Left lung (tissue), 10 donors: ENCODE results near the gene SDK1. TPM values are rescaled to one million over a fixed set of nuclear protein-coding genes. Genes with fewer than 3 reads are reported as not detected.
A peak's percentile ranks its signal among the peaks of the same experiment; 100 is the strongest.

ENCODE experiments used
- ATAC-seq: fragments of 200-7000 bp; cut with Tn5 transposase; one replicate; pipeline ENCODE4 v1.9.1; 2020; ENCODE audit warnings: moderate library complexity
- DNase-seq, 4 donors: peaks; one replicate each; pipeline ENCODE4 v3.0.0-alpha.2; 2013 to 2020
- H3K27ac ChIP-seq, 2 donors: fragments of 200-600 bp; sonication (generic) in 1 of 2; one replicate each; pipeline versions ENCODE4 v1.5.0 to v1.8.0; 2020 to 2021
- H3K27me3 ChIP-seq, 2 donors: fragments of 200-600 bp; sonication (generic) in 1 of 2; one replicate each; pipeline versions ENCODE4 v1.5.0 to v1.8.0; 2020 to 2021
- H3K36me3 ChIP-seq, 2 donors: fragments of 200-600 bp; sonication (generic) in 1 of 2; one replicate each; pipeline versions ENCODE4 v1.5.0 to v1.8.0; 2020 to 2021
- H3K4me1 ChIP-seq, 2 donors: fragments of 200-600 bp; one replicate each; pipeline ENCODE4 v1.8.0; 2021
- H3K4me3 ChIP-seq, 2 donors: fragments of 200-600 bp; sonication (generic) in 1 of 2; one replicate each; pipeline versions ENCODE4 v1.5.0 to v1.8.0; 2020 to 2021; ENCODE audit warnings: mild to moderate bottlenecking in 1 of 2
- H3K9me3 ChIP-seq, 2 donors: fragments of 200-600 bp; sonication (generic) in 1 of 2; one replicate each; pipeline versions ENCODE4 v1.5.0 to v1.8.0; 2020 to 2021
- CTCF ChIP-seq, 2 donors: fragments of 200-600 bp; sonication (generic) in 1 of 2; IDR thresholded peaks; one replicate each; pipeline versions ENCODE4 v1.5.0 to v1.8.0; 2021; ENCODE audit warnings: antibody characterized with exemption in 2 of 2
- intact Hi-C, 2 donors: fragments of 100-400 bp; cut with DNase I; formaldehyde crosslinking; loops; one replicate each; pipeline versions ENCODE4 v1.11.2 to v1.14.2; 2022
- polyA plus RNA-seq, 6 donors: library from polyadenylated mRNA; unstranded; fragments of 120-200 nt; gene quantifications; one replicate each; pipeline ENCODE4 v1.2.1, GENCODE V29; 2013; ENCODE audit not compliant: insufficient read length in 6 of 6
- total RNA-seq, 2 donors: library from RNA; stranded (reverse); fragmentation: NEBNext Ultra II Directional; extraction: Animal tissue kit (Norgen Biotek cat#: 25700); gene quantifications; one replicate each; pipeline ENCODE4 v1.2.1, GENCODE V29; 2021
- donor health status: DM: no; HTN: yes; CAD: no.
- donor health status: DM: no; HTN: no; CAD: no.

SDK1 gene
- total and polyA plus RNA-seq, 8 donors: 5.5 to 17.6 (median 13.0) TPM

DNA sequence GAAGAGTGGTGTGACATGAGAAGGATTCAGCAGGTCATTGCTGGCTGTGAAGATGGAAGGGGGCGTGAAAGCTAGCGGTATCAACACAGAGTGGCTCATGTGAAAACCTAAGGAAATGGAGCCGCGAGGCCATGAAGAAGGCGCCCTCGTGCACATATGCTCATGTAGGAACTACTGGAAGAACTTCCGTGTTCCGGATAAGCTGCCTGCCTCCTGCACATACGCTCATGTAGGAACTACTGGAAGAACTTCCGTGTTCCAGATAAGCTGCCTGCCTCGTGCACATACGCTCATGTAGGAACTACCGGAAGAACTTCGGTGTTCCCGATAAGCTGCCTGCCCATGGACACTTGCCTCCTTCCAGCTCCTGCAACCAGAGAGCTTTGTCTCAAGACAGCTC, 179.1 kb downstream of the SDK1 start:
- Histone ChIP-seq H3K27me3 (no peaks in the 10 kb centered on the region), H3K36me3 (no peaks in the 10 kb centered on the region), H3K27ac (no peak overlapping the region), H3K4me1 (no peaks in the 10 kb centered on the region), H3K9me3 (no peaks in the 10 kb centered on the region), H3K4me3 (no peak overlapping the region)
- ATAC-seq (no peak), DNase-seq (no peak)
- intact Hi-C loops: no loop called here
- TF ChIP-seq CTCF (IDR thresholded peaks at IDR 0.05): no peak

DNA sequence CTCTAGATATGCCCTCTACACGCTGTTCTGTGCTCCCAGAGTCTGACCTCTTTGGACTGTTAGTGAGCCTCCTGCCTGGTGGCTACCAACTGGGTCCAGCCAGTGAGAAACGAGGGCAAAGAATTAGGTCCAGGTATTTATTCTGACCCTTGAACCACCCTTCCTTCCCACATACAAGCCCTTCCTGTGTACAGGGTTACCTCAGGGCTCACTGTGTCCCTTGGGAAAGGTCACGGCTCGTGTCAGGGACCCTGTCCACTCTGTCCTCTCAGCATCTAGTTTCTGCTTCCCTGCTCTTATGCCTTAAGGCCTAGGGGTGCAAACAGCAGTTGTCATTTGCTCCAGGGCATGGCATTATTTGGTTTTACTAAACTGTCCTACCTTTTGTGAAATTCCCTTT, 180.4 kb downstream of the SDK1 start:
- ATAC-seq: no peak
- Histone ChIP-seq H3K36me3 (no peaks in the 10 kb centered on the region), H3K4me3 (no peak overlapping the region), H3K27ac (no peak overlapping the region), H3K27me3 (no peaks in the 10 kb centered on the region), H3K9me3 (no peaks in the 10 kb centered on the region), H3K4me1 (no peaks in the 10 kb centered on the region)
- intact Hi-C loops: no loop called here
- DNase-seq: no peak
- TF ChIP-seq CTCF (IDR thresholded peaks at IDR 0.05): no peak

- Histone ChIP-seq H3K4me3 (no peak overlapping the region), H3K27ac (no peak overlapping the region), H3K27me3 (no peaks in the 10 kb centered on the region), H3K4me1 (no peaks in the 10 kb centered on the region), H3K9me3 (no peaks in the 10 kb centered on the region), H3K36me3 (no peaks in the 10 kb centered on the region)
- peak in 2 of 4 donors; percentile 26 to 54 for DNase-seq
- intact Hi-C loops: no loop called here
- peak; percentile 49 for ATAC-seq
- TF ChIP-seq CTCF (IDR thresholded peaks at IDR 0.05): no peak
Observed at GRCh38 chr7:3482147-3482921, 181.3 kb downstream of the SDK1 start.

DNA sequence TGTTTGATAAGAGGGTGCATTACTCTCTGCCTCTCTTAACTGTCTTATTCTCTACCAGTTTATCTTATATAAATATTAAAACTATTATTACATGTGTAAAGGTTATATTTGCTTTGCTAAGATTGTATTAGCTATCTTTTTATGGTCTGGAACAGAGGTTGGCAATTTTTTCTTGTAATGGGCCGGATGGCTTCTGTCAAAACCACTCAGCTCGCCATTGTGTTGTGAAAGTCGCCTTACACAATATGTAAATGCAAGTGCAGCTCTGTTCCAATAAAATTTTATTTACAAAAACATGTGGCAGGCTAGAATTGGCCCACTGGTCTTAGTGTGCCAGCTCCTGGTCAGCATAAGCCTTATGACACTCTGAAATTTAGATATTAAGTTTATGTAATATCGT, 185.8 kb downstream of the SDK1 start:
- Histone ChIP-seq H3K36me3 (no peaks in the 10 kb centered on the region), H3K4me1 (no peaks in the 10 kb centered on the region), H3K27me3 (no peaks in the 10 kb centered on the region), H3K27ac (no peak overlapping the region), H3K4me3 (no peak overlapping the region), H3K9me3 (no peaks in the 10 kb centered on the region)
- ATAC-seq (no peak), DNase-seq (no peak)
- intact Hi-C loops: no loop called here
- no peak for TF ChIP-seq CTCF (IDR thresholded peaks at IDR 0.05)

DNA sequence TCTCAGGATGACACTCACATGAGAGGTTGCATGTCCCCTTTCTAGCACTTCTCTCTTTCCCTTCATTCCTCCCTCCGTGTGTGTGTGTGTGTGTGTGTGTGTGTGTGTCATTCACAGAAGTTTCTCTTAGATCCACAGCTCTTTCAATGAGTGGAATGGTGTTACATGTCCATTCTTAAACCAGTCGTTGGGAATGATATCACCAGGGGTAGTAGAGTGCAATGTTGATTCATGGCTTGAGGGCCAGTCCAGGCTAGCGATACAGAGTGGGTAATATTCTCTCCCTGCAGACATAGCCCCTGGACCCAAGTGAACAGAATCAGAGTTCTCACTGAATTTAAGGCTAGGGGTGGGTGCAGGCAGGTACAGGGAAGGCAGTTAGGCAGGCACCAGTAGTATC, 187.8 kb downstream of the SDK1 start:
- H3K9me3 ChIP-seq: no peaks in the 10 kb centered on the region
- ATAC-seq: no peak
- TF ChIP-seq CTCF (IDR thresholded peaks at IDR 0.05): no peak
- no peaks in the 10 kb centered on the region for H3K36me3 ChIP-seq
- no peak overlapping the region for H3K27ac ChIP-seq
- intact Hi-C loops: no loop called here
- H3K4me1 ChIP-seq: no peaks in the 10 kb centered on the region
- no peak for DNase-seq
- no peak overlapping the region for H3K4me3 ChIP-seq
- no peaks in the 10 kb centered on the region for H3K27me3 ChIP-seq
